K562 (cell line): Measurements from ENCODE around the gene EPHB1. TPM values are rescaled to one million over a fixed set of nuclear protein-coding genes. Genes with fewer than 3 reads are reported as not detected.

ENCODE experiments used
- ATAC-seq: fragments of 200-7000 bp; cut with Tn5 transposase; 3 replicates; pipeline ENCODE4 v1.9.1; 2020; ENCODE audit warnings: moderate library complexity
- BruUV-seq: library from RNA; stranded (reverse); fragments of 400-500 nt; replicated peaks from 2 replicates; lab custom pipeline; 2021; lab: Mats Ljungman, UMichigan
- CTCF ChIA-PET: fragments of 300-600 bp; formaldehyde crosslinking; extraction: SDS; loops from one replicate; lab custom pipeline; 2021; ENCODE audit warnings: low intra/inter-chr PET ratio; lab: Yijun Ruan, JAX
- POLR2A ChIA-PET: fragments of 300-600, 350-650 bp; sonication (Branson Sonifier 250); formaldehyde crosslinking; extraction: SDS; loops from one replicate; lab custom pipeline; 2021; ENCODE audit warnings: antibody characterized with exemption, inconsistent platforms; lab: Yijun Ruan, JAX
- DNase-seq, 4 experiments: peaks; one replicate each; pipeline versions ENCODE4 v3.0.0 to v3.0.0-alpha.2; 2011 to 2018; ENCODE audit warnings: low spot score in 3 of 4, mixed read lengths in 3 of 4; ENCODE audit errors: extremely low read depth in 1 of 4
- FAIRE-seq: peaks from 2 replicates; lab custom pipeline; 2011; peaks lifted over from hg19 to GRCh38; lab: Jason Lieb, UNC
- H2AFZ ChIP-seq: 2 replicates; pipeline ENCODE4 v1.6.0; 2011; ENCODE audit warnings: low read depth, low read length, control low read depth, inconsistent platforms
- H3K27ac ChIP-seq: fragments of 200-600 bp; 3 replicates; pipeline ENCODE4 v1.8.0; 2011; ENCODE audit warnings: low read depth, mild to moderate bottlenecking, control low read depth, inconsistent platforms, low read length, moderate library complexity, mixed read lengths; ENCODE audit errors: extremely low read depth
- H3K27me3 ChIP-seq, 2 experiments: fragments of 300-600 bp in 1 of 2; 2 replicates in 1 of 2; 3 replicates in 1 of 2; pipeline versions ENCODE4 v1.6.0 to v1.8.0; 2011; ENCODE audit warnings: inconsistent platforms in 2 of 2, low read length in 2 of 2, mild to moderate bottlenecking in 1 of 2, mixed read lengths in 1 of 2, moderate library complexity in 1 of 2; ENCODE audit not compliant: control insufficient read depth in 2 of 2, insufficient read depth in 2 of 2
- H3K36me3 ChIP-seq: fragments of 300-600 bp; 3 replicates; pipeline ENCODE4 v1.8.0; 2011; ENCODE audit warnings: mild to moderate bottlenecking, low read length, inconsistent platforms; ENCODE audit not compliant: control insufficient read depth, insufficient read depth
- H3K4me1 ChIP-seq, 2 experiments: fragments of 200-600 bp in 1 of 2; replicated peaks in 1 of 2; 2 replicates in 1 of 2; 3 replicates in 1 of 2; pipeline versions ENCODE4 v1.5.1 to v1.8.0; 2011; ENCODE audit warnings: inconsistent platforms in 2 of 2, low read length in 2 of 2, mild to moderate bottlenecking in 1 of 2, mixed read lengths in 1 of 2, moderate library complexity in 1 of 2; ENCODE audit not compliant: control insufficient read depth in 2 of 2, insufficient read depth in 2 of 2
- H3K4me2 ChIP-seq: 2 replicates; pipeline ENCODE4 v1.6.1; 2011; ENCODE audit warnings: low read length, control low read depth, inconsistent platforms, mixed read lengths; ENCODE audit not compliant: insufficient read depth
- H3K4me3 ChIP-seq: fragments of 200-600 bp; sonication (generic), shearing (Covaris generic); 2 replicates; pipeline ENCODE4 v1.5.1; 2016; ENCODE audit warnings: control low read depth, inconsistent platforms
- H3K79me2 ChIP-seq: fragments of 200-600 bp; 3 replicates; pipeline ENCODE4 v1.8.0; 2011; ENCODE audit warnings: low read length, inconsistent platforms; ENCODE audit not compliant: control insufficient read depth, insufficient read depth
- H3K9ac ChIP-seq, 2 experiments: 2 replicates each; pipeline versions ENCODE4 v1.6.0 to v1.6.1; 2011; ENCODE audit warnings: low read depth in 2 of 2, low read length in 2 of 2, control low read depth in 1 of 2, inconsistent platforms in 1 of 2, mild to moderate bottlenecking in 1 of 2, mixed read lengths in 1 of 2; ENCODE audit not compliant: insufficient read depth in 1 of 2
- H3K9me1 ChIP-seq: one replicate; pipeline ENCODE4 v1.6.0; 2011; ENCODE audit warnings: inconsistent platforms, mild to moderate bottlenecking, low read length, moderate library complexity; ENCODE audit not compliant: control insufficient read depth, insufficient read depth
- H3K9me3 ChIP-seq: replicated peaks from 2 replicates; pipeline ENCODE4 v1.5.1; 2011; ENCODE audit warnings: low read depth, low read length, inconsistent platforms; ENCODE audit not compliant: control insufficient read depth, insufficient read depth
- H4K20me1 ChIP-seq: replicated peaks from 2 replicates; pipeline ENCODE4 v1.6.1; 2011; ENCODE audit warnings: low read length, inconsistent platforms, mixed read lengths; ENCODE audit not compliant: control insufficient read depth, insufficient read depth
- CTCF ChIP-seq, 3 experiments: IDR thresholded peaks in 2 of 3; conservative IDR thresholded peaks in 1 of 3; 2 replicates each; pipeline ENCODE4 v1.5.1; 2011 to 2012; ENCODE audit warnings: low read length in 3 of 3, mild to moderate bottlenecking in 3 of 3, control low read depth in 2 of 3, improper control_type of control experiment in 1 of 3, inconsistent platforms in 1 of 3, low read depth in 1 of 3, mixed read lengths in 1 of 3, moderate library complexity in 1 of 3; ENCODE audit not compliant: insufficient read depth in 2 of 3
- NFXL1 ChIP-seq: fragments of 450-650 bp; formaldehyde crosslinking; IDR thresholded peaks from 2 replicates; pipeline ENCODE4 v1.4.0; 2021; ENCODE audit warnings: mild to moderate bottlenecking
- RERE ChIP-seq: sonication (generic); formaldehyde crosslinking; IDR thresholded peaks from 2 replicates; pipeline ENCODE4 v1.8.0; 2023; ENCODE audit warnings: missing genetic modification reagents, mild to moderate bottlenecking, borderline replicate concordance
- TARDBP ChIP-seq: fragments of 450-650 bp; IDR thresholded peaks from 2 replicates; pipeline ENCODE4 v1.6.1; 2016
- WGBS: fragments of 100-300 bp; shearing (Covaris generic); methylation state at CpG from one replicate; pipeline ENCODE4 v1.1.6; 2016; ENCODE audit warnings: low coverage, mixed read lengths; ENCODE audit not compliant: insufficient coverage; ENCODE audit errors: missing lambda C conversion rate; 5-methylcytosine and 5-hydroxymethylcytosine counted together
- in situ Hi-C: fragments of 300-500 bp; cut with MboI; formaldehyde crosslinking; loops from 4 replicates; pipeline ENCODE4 v1.15.0; 2018; ENCODE audit warnings: inconsistent platforms, mixed read lengths
- intact Hi-C: fragments of 100-400 bp; cut with micrococcal nuclease; formaldehyde crosslinking; loops from 2 replicates; pipeline ENCODE4 v1.14.2; 2022
- polyA plus RNA-seq, 8 experiments: library from polyadenylated mRNA; depleted of rRNA in 4 of 8; stranded (reverse) in 5 of 8; unstranded in 3 of 8; fragments of >200 nt; fragmentation: Nextera tagmentation in 2 of 8; fragmentation: Illumina TruSeq in 1 of 8; extraction: Ambion mirVana in 2 of 8; extraction: Trizol in 1 of 8; gene quantifications; 2 replicates each; pipeline versions ENCODE4 v1.2.1 to v1.2.3, GENCODE V29; 2011 to 2014; ENCODE audit warnings: inconsistent platforms in 1 of 8, missing spikeins in 1 of 8
- total RNA-seq, 7 experiments: library from RNA; depleted of rRNA in 6 of 7; stranded (reverse); fragments of >200 nt in 6 of 7; fragmentation: Illumina TruSeq in 2 of 7; extraction: Trizol in 2 of 7; gene quantifications; 2 replicates each; pipeline versions ENCODE4 v1.2.1 to v1.2.3, GENCODE V29; 2011 to 2021; ENCODE audit warnings: low replicate concordance in 1 of 7

The EPHB1 gene
- total and polyA plus RNA-seq, 9 of the 15 experiments (the other 6 are each of a cell fraction or from before 2014, with no cell fraction given), result 0.29 TPM; not detected in 8

GRCh38 chr3:134838599-134838998 lies 43.5 kb downstream of the EPHB1 start:
- Histone ChIP-seq H3K9me1 (no peaks in the 10 kb centered on the region), H3K4me3 (no peak overlapping the region), H3K27ac (no peak overlapping the region), H2AFZ (no peak overlapping the region), H3K4me1 (no peaks in the 10 kb centered on the region), H3K79me2 (no peaks in the 10 kb centered on the region), H3K27me3 (no peaks in the 10 kb centered on the region), H3K9me3 (no peaks in the 10 kb centered on the region), H3K4me2 (no peak overlapping the region), H3K9ac (no peak overlapping the region), H4K20me1 (no peaks in the 10 kb centered on the region), H3K36me3 (no peaks in the 10 kb centered on the region)
- ChIA-PET CTCF (no interaction called here), POLR2A (no interaction called here)
- FAIRE-seq, result no peak
- TF ChIP-seq TARDBP (no peak), CTCF (IDR thresholded peaks at IDR 0.05 in 2 of 3, conservative IDR thresholded peaks at IDR 0.05 in 1 of 3; ENCODE audit: insufficient read depth in 2 of 3, low read depth in 1 of 3, low read length in 3 of 3) (peak in 2 of 3 experiments; percentile 35 to 37; a peak in 2 of 6 replicates)
- in situ Hi-C loops, result no loop called here
- DNase-seq, result peak in 3 of 4 experiments; percentile 8 to 15 (median 14)
- no peak for ATAC-seq
- WGBS, result 0% methylated on average over 2 of the region's 2 CpGs
- intact Hi-C loops, result no loop called here
- BruUV-seq, result no TSS peak

GRCh38 chr3:134839422-134839821 lies 44.4 kb downstream of the EPHB1 start:
- Histone ChIP-seq H3K36me3 (no peaks in the 10 kb centered on the region), H3K4me3 (no peak overlapping the region), H4K20me1 (no peaks in the 10 kb centered on the region), H2AFZ (no peak overlapping the region), H3K9ac (no peak overlapping the region), H3K79me2 (no peaks in the 10 kb centered on the region), H3K9me1 (no peaks in the 10 kb centered on the region), H3K4me1 (no peaks in the 10 kb centered on the region), H3K9me3 (no peaks in the 10 kb centered on the region), H3K27me3 (no peaks in the 10 kb centered on the region), H3K4me2 (no peak overlapping the region), H3K27ac (no peak overlapping the region)
- ChIA-PET CTCF (no interaction called here), POLR2A (no interaction called here)
- 0% methylated on average over 3 of the region's 3 CpGs for WGBS
- no peak for DNase-seq
- in situ Hi-C loops, result no loop called here
- no peak for FAIRE-seq
- intact Hi-C loops, result no loop called here
- ATAC-seq, result no peak
- BruUV-seq, result no TSS peak
- no peak for TF ChIP-seq RERE (CRISPR knock-in tag)
- TF ChIP-seq NFXL1 (CRISPR knock-in tag), result no peak
